Lower lobe of right lung (tissue), 2 donors: Measurements from ENCODE around the gene PRR20G. TPM values are rescaled to one million over a fixed set of nuclear protein-coding genes. Genes with fewer than 3 reads are reported as not detected.

Experiments
- ATAC-seq, 2 donors: fragments of 200-7000 bp; cut with Tn5 transposase; one replicate each; pipeline ENCODE4 v1.9.1; 2020 to 2022; ENCODE audit warnings: mild to moderate bottlenecking in 2 of 2, moderate library complexity in 2 of 2
- DNase-seq: peaks from one replicate; pipeline ENCODE4 v3.0.0-alpha.2; 2020
- H3K27ac ChIP-seq: fragments of 200-600 bp; one replicate; pipeline ENCODE4 v1.8.0; 2022
- H3K27me3 ChIP-seq: fragments of 200-600 bp; one replicate; pipeline ENCODE4 v1.8.0; 2022; ENCODE audit warnings: low read depth
- H3K36me3 ChIP-seq: fragments of 200-600 bp; one replicate; pipeline ENCODE4 v1.8.0; 2022; ENCODE audit warnings: mild to moderate bottlenecking
- H3K4me1 ChIP-seq: fragments of 200-600 bp; one replicate; pipeline ENCODE4 v1.8.0; 2022
- H3K4me3 ChIP-seq: fragments of 200-600 bp; one replicate; pipeline ENCODE4 v1.8.0; 2022; ENCODE audit warnings: mild to moderate bottlenecking
- H3K9me3 ChIP-seq: fragments of 200-600 bp; one replicate; pipeline ENCODE4 v1.8.0; 2022
- intact Hi-C: fragments of 100-400 bp; cut with DNase I; formaldehyde crosslinking; loops from one replicate; pipeline ENCODE4 v1.11.0; 2022
- total RNA-seq: library from RNA; stranded (reverse); fragmentation: NEBNext Ultra II Directional; extraction: Animal tissue kit (Norgen Biotek cat#: 25700); gene quantifications from one replicate; pipeline ENCODE4 v1.2.1, GENCODE V29; 2021
- TF ChIP-seq, protein P1 (sequence below): fragments of 200-600 bp; IDR thresholded peaks from one replicate; pipeline ENCODE4 v1.8.0; 2022; ENCODE audit warnings: antibody characterized with exemption, mild to moderate bottlenecking
- donor health status: DM: no; HTN: yes; CAD: no; lungs with severe emphysema.

The PRR20G gene
- total RNA-seq, 1 donor from 2014 or later = not detected

- Histone ChIP-seq H3K4me1 (no peaks in the 10 kb centered on the region), H3K9me3 (peaks cover 6% of the 10 kb centered on the region), H3K27ac (no peak overlapping the region), H3K36me3 (no peaks in the 10 kb centered on the region), H3K4me3 (no peak overlapping the region), H3K27me3 (peaks cover 5% of the 10 kb centered on the region)
- ATAC-seq (no peak), DNase-seq (no peak)
- TF ChIP-seq, protein P1, sequence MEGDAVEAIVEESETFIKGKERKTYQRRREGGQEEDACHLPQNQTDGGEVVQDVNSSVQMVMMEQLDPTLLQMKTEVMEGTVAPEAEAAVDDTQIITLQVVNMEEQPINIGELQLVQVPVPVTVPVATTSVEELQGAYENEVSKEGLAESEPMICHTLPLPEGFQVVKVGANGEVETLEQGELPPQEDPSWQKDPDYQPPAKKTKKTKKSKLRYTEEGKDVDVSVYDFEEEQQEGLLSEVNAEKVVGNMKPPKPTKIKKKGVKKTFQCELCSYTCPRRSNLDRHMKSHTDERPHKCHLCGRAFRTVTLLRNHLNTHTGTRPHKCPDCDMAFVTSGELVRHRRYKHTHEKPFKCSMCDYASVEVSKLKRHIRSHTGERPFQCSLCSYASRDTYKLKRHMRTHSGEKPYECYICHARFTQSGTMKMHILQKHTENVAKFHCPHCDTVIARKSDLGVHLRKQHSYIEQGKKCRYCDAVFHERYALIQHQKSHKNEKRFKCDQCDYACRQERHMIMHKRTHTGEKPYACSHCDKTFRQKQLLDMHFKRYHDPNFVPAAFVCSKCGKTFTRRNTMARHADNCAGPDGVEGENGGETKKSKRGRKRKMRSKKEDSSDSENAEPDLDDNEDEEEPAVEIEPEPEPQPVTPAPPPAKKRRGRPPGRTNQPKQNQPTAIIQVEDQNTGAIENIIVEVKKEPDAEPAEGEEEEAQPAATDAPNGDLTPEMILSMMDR = no peak
- intact Hi-C loops = no loop called here
Measured at GRCh38 chr3:127264292-127264691, 23.6 kb downstream of the PRR20G start.

GRCh38 chr3:127263586-127264231 lies 24.1 kb downstream of the PRR20G start:
- Histone ChIP-seq H3K27ac (no peak overlapping the region), H3K9me3 (peaks cover 2% of the 10 kb centered on the region), H3K36me3 (no peaks in the 10 kb centered on the region), H3K27me3 (peaks cover 5% of the 10 kb centered on the region), H3K4me1 (no peaks in the 10 kb centered on the region), H3K4me3 (no peak overlapping the region)
- ATAC-seq (no peak), DNase-seq (no peak)
- TF ChIP-seq, protein P1 = no peak
- intact Hi-C loops = no loop called here

DNA sequence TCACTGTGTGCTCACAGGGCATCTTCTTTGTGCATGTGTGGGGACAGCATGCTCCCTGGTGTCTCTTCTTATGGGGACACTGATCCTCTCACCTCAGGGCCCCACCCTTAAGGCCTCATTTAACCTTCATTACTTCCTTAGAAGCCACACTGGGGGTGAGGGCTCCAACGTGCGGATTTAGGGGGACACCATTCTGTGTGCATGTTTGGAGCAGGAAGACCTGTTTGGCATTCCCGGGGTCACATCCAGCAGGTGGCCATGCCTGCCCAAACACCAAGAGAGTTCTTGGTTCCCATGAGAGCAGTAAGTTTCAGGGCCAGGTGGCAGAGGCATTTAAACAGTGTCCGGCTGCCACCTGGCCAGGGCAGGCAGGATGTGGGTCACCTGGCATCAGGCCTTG lies 24.8 kb downstream of the PRR20G start:
- TF ChIP-seq, protein P1 = no peak
- Histone ChIP-seq H3K4me1 (no peaks in the 10 kb centered on the region), H3K36me3 (no peaks in the 10 kb centered on the region), H3K27ac (no peak overlapping the region), H3K27me3 (peaks cover 5% of the 10 kb centered on the region), H3K4me3 (no peak overlapping the region), H3K9me3 (no peaks in the 10 kb centered on the region)
- intact Hi-C loops = no loop called here
- DNase-seq = no peak
- no peak for ATAC-seq

GRCh38 chr3:127262533-127262932 lies 25.3 kb downstream of the PRR20G start:
- Histone ChIP-seq H3K9me3 (no peaks in the 10 kb centered on the region), H3K27me3 (peaks cover 5% of the 10 kb centered on the region), H3K4me1 (no peaks in the 10 kb centered on the region), H3K27ac (no peak overlapping the region), H3K4me3 (no peak overlapping the region), H3K36me3 (no peaks in the 10 kb centered on the region)
- TF ChIP-seq, protein P1 = no peak
- no peak for ATAC-seq
- no peak for DNase-seq
- intact Hi-C loops = no loop called here

DNA sequence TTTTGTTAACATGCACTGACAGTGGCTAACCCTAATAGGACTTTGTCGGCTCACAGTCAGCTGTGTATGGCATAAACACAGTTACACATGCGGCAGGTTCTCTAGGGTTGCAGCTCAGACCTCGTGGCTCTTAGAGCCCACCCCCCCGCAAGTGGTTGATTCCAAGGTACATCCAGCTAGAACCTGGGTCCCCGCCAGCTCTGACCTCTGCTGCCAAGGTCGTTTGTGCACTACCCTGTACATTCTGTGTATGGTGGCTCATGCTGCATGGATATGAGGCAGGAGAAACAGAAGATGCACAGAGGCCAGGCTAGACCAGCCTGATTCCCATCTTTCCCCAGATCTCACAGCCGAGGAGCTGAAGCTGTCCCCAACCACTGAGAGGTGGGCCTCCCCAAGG lies 25.9 kb downstream of the PRR20G start:
- H3K27ac ChIP-seq = no peak overlapping the region
- H3K4me3 ChIP-seq = no peak overlapping the region
- no peaks in the 10 kb centered on the region for H3K36me3 ChIP-seq
- no peaks in the 10 kb centered on the region for H3K9me3 ChIP-seq
- ATAC-seq (no peak), DNase-seq (no peak)
- TF ChIP-seq, protein P1 = no peak
- peaks cover 5% of the 10 kb centered on the region for H3K27me3 ChIP-seq
- no peaks in the 10 kb centered on the region for H3K4me1 ChIP-seq
- intact Hi-C loops = no loop called here
